Measurements from ENCODE around the gene MN1. TPM values are rescaled to one million over a fixed set of nuclear protein-coding genes. Genes with fewer than 3 reads are reported as not detected.

Gene MN1
- total and polyA plus RNA-seq, 2 experiments from 2014 or later: 1.0 to 6.8 TPM

DNA sequence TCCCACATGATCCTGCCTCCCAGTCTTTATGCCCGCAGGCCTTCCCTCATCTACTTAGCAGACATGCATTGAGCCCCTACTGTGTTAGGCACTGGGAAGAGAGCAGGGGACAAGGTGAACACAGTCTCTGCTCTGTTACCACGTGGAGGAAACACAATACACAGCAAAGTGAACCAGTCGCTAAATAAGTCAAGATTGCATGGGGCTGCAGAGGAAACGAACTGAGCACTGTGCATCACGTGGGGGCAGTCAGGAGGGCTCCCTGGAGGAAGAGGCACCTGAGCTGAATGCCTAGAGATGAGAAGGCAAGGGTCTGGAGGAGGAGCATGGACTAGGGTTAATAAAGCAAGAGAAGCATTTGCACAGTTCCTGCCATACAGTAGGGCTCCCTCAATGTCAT, 102.7 kb downstream of the MN1 start (continued):
- TF ChIP-seq, protein P1, sequence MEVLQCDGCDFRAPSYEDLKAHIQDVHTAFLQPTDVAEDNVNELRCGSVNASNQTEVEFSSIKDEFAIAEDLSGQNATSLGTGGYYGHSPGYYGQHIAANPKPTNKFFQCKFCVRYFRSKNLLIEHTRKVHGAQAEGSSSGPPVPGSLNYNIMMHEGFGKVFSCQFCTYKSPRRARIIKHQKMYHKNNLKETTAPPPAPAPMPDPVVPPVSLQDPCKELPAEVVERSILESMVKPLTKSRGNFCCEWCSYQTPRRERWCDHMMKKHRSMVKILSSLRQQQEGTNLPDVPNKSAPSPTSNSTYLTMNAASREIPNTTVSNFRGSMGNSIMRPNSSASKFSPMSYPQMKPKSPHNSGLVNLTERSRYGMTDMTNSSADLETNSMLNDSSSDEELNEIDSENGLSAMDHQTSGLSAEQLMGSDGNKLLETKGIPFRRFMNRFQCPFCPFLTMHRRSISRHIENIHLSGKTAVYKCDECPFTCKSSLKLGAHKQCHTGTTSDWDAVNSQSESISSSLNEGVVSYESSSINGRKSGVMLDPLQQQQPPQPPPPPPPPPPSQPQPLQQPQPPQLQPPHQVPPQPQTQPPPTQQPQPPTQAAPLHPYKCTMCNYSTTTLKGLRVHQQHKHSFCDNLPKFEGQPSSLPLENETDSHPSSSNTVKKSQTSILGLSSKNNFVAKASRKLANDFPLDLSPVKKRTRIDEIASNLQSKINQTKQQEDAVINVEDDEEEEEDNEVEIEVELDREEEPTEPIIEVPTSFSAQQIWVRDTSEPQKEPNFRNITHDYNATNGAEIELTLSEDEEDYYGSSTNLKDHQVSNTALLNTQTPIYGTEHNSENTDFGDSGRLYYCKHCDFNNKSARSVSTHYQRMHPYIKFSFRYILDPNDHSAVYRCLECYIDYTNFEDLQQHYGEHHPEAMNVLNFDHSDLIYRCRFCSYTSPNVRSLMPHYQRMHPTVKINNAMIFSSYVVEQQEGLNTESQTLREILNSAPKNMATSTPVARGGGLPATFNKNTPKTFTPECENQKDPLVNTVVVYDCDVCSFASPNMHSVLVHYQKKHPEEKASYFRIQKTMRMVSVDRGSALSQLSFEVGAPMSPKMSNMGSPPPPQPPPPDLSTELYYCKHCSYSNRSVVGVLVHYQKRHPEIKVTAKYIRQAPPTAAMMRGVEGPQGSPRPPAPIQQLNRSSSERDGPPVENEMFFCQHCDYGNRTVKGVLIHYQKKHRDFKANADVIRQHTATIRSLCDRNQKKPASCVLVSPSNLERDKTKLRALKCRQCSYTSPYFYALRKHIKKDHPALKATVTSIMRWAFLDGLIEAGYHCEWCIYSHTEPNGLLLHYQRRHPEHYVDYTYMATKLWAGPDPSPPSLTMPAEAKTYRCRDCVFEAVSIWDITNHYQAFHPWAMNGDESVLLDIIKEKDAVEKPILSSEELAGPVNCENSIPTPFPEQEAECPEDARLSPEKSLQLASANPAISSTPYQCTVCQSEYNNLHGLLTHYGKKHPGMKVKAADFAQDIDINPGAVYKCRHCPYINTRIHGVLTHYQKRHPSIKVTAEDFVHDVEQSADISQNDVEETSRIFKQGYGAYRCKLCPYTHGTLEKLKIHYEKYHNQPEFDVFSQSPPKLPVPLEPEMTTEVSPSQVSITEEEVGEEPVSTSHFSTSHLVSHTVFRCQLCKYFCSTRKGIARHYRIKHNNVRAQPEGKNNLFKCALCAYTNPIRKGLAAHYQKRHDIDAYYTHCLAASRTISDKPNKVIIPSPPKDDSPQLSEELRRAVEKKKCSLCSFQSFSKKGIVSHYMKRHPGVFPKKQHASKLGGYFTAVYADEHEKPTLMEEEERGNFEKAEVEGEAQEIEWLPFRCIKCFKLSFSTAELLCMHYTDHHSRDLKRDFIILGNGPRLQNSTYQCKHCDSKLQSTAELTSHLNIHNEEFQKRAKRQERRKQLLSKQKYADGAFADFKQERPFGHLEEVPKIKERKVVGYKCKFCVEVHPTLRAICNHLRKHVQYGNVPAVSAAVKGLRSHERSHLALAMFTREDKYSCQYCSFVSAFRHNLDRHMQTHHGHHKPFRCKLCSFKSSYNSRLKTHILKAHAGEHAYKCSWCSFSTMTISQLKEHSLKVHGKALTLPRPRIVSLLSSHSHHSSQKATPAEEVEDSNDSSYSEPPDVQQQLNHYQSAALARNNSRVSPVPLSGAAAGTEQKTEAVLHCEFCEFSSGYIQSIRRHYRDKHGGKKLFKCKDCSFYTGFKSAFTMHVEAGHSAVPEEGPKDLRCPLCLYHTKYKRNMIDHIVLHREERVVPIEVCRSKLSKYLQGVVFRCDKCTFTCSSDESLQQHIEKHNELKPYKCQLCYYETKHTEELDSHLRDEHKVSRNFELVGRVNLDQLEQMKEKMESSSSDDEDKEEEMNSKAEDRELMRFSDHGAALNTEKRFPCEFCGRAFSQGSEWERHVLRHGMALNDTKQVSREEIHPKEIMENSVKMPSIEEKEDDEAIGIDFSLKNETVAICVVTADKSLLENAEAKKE (CRISPR knock-in tag; IDR thresholded peaks at IDR 0.05): no peak

Other genes starting within 250 kb of the MN1 start
- 56.0 and 56.7 TPM in 2 replicates for gene PITPNB, start 117.5 kb upstream of the MN1 start, total RNA-seq (2014; rRNA removed; shearing (Covaris generic))
- 39.2 and 50.9 TPM in 2 replicates for gene PITPNB, start 117.5 kb upstream of the MN1 start, polyA plus RNA-seq (2016; fragmentation: Nextera tagmentation; extraction: Ambion mirVana)